ENCODE measurements around the gene CYB5RL.

The CYB5RL gene

DNA sequence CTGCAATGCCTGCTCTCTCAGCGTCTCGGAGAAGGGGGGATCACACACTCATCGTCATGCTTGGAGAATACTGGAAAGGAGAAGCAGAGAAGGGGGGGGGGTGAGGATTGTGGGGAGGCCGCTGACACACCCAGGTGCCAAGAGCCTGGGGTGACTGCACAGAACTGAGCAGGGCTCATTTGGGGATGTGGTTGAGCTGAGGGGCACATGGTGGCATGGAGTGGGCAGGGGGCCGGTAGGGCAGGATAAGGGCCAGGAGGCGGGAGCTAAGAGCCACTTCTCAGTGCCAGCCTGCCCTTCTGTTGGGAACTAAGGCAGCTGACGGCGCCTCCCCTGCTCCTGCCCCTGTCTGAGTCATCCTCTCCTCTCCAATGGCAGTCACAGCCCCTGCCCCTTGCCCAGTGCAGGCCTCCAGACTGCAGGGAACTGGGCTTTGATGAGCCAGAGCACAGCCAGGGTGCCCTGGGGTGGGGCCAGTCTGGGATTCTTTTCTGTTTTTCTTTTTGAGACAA is 27.3 kb upstream of the CYB5RL start:
- no peak overlapping the region for H3K4me2 ChIP-seq (ENCODE audit: low read length)
- TF ChIP-seq, protein P1, sequence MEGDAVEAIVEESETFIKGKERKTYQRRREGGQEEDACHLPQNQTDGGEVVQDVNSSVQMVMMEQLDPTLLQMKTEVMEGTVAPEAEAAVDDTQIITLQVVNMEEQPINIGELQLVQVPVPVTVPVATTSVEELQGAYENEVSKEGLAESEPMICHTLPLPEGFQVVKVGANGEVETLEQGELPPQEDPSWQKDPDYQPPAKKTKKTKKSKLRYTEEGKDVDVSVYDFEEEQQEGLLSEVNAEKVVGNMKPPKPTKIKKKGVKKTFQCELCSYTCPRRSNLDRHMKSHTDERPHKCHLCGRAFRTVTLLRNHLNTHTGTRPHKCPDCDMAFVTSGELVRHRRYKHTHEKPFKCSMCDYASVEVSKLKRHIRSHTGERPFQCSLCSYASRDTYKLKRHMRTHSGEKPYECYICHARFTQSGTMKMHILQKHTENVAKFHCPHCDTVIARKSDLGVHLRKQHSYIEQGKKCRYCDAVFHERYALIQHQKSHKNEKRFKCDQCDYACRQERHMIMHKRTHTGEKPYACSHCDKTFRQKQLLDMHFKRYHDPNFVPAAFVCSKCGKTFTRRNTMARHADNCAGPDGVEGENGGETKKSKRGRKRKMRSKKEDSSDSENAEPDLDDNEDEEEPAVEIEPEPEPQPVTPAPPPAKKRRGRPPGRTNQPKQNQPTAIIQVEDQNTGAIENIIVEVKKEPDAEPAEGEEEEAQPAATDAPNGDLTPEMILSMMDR (IDR thresholded peaks at IDR 0.05; ENCODE audit: low read depth, low read length): no peak
- TF ChIP-seq EZH2phosphoT487 (IDR thresholded peaks at IDR 0.05; ENCODE audit: low read depth): no peak
- no peaks in the 10 kb centered on the region for H4K20me1 ChIP-seq (ENCODE audit: insufficient read depth, low read length)

DNA sequence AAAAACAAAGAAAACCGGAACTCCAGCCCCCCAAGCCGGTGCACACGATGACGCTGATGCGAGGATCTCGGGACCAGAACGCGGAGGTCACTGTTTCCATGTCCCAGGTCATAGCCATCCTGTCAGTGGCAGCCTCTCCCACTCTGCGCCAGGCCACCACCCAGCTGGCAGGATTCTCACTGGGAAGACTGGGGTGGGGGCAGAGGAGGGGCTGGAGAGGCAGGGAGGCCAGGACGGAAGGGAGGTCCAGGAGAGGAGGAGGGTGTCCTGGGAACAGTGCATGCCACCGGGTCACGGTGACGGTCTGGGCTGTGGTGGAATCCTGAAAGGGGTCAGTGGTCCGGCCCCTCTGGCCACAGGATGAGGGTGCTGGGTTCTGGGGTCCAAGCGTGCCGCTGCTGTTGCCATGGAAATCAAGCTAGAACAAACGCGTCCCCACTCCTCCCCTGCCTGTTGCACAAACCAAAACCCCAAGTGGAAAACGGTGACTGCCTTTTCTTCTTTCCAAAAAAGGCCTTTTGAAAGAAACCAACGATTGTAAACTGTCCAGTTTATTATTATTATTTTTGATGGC is 26.2 kb upstream of the CYB5RL start:
- H4K20me1 ChIP-seq (ENCODE audit: insufficient read depth, low read length): no peaks in the 10 kb centered on the region
- H3K27me3 ChIP-seq (ENCODE audit: low read depth, low read length): no peaks in the 10 kb centered on the region

More for the DNA sequence above, 27.3 kb upstream of the CYB5RL start:
- Histone ChIP-seq H3K9me3 (ENCODE audit: insufficient read depth, low read length) (no peaks in the 10 kb centered on the region), H2AFZ (ENCODE audit: low read depth, low read length) (no peak overlapping the region), H3K4me3 (ENCODE audit: low read length) (no peak overlapping the region), H3K36me3 (replicated peaks; ENCODE audit: low read depth, low read length) (no peaks in the 10 kb centered on the region), H3K27me3 (ENCODE audit: low read depth, low read length) (no peaks in the 10 kb centered on the region), H3K4me1 (ENCODE audit: low read length) (no peaks in the 10 kb centered on the region), H3K27ac (ENCODE audit: low read length) (no peak overlapping the region), H3K9ac (ENCODE audit: low read length) (no peak overlapping the region), H3K79me2 (ENCODE audit: low read length) (no peaks in the 10 kb centered on the region)

DNA sequence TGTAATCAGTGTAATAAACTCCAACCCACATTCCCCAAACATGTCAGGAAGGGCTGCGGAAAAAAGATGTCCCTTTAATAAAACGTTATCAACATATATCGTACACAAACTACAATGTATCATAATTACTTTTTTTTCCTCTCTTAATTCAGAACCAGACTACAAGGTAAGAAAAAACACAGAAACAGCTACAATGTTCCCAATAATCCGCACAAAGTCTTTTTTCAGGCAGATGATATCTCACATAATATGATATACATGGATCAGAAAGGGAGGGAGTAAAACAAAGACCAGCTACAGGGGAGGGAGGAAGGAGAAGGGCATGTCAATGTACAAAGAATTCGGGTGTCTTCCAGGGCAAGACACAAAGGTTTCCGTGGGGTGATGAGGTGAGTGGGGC is 25.5 kb upstream of the CYB5RL start:
- no peaks in the 10 kb centered on the region for H3K79me2 ChIP-seq (ENCODE audit: low read length)
- H3K36me3 ChIP-seq (replicated peaks; ENCODE audit: low read depth, low read length): peaks cover 3% of the 10 kb centered on the region
- H3K9me3 ChIP-seq (ENCODE audit: insufficient read depth, low read length): no peaks in the 10 kb centered on the region
- H3K9ac ChIP-seq (ENCODE audit: low read length): no peak overlapping the region
- TF ChIP-seq, protein P1 (IDR thresholded peaks at IDR 0.05; ENCODE audit: low read depth, low read length): no peak
- no peak for TF ChIP-seq EZH2phosphoT487 (IDR thresholded peaks at IDR 0.05; ENCODE audit: low read depth)
- no peaks in the 10 kb centered on the region for H3K4me1 ChIP-seq (ENCODE audit: low read length)
- no peak overlapping the region for H2AFZ ChIP-seq (ENCODE audit: low read depth, low read length)
- H4K20me1 ChIP-seq (ENCODE audit: insufficient read depth, low read length): no peaks in the 10 kb centered on the region
- no peak overlapping the region for H3K27ac ChIP-seq (ENCODE audit: low read length)
- H3K4me2 ChIP-seq (ENCODE audit: low read length): no peak overlapping the region
- H3K27me3 ChIP-seq (ENCODE audit: low read depth, low read length): no peaks in the 10 kb centered on the region
- H3K4me3 ChIP-seq (ENCODE audit: low read length): no peak overlapping the region

More for the DNA sequence above, 26.2 kb upstream of the CYB5RL start:
- no peaks in the 10 kb centered on the region for H3K9me3 ChIP-seq (ENCODE audit: insufficient read depth, low read length)
- H3K4me2 ChIP-seq (ENCODE audit: low read length): no peak overlapping the region
- H3K4me3 ChIP-seq (ENCODE audit: low read length): no peak overlapping the region
- H3K79me2 ChIP-seq (ENCODE audit: low read length): no peaks in the 10 kb centered on the region
- no peak overlapping the region for H3K27ac ChIP-seq (ENCODE audit: low read length)
- H3K9ac ChIP-seq (ENCODE audit: low read length): no peak overlapping the region
- no peak overlapping the region for H2AFZ ChIP-seq (ENCODE audit: low read depth, low read length)
- H3K4me1 ChIP-seq (ENCODE audit: low read length): no peaks in the 10 kb centered on the region
- TF ChIP-seq, protein P1 (IDR thresholded peaks at IDR 0.05; ENCODE audit: low read depth, low read length): no peak
- TF ChIP-seq EZH2phosphoT487 (IDR thresholded peaks at IDR 0.05; ENCODE audit: low read depth): no peak
- H3K36me3 ChIP-seq (replicated peaks; ENCODE audit: low read depth, low read length): no peaks in the 10 kb centered on the region

DNA sequence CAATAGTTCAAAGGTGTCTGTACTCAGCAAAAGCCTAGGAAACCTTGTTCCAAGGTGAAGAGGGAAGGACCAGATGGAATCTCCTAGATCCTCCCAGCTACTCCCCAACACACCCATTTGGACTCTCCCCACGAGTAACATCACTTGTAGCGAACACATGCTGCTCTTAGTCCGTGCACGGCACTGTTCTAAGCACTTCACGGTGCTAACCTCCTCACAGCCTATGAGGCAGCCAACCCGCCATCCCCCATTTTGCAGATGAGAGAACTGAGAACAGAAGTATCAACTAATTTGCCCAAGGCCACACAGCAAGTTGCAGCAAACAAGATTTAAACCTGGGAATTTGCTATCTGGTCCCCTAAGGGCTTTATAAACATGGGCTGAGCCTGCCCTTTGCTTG is 24.4 kb upstream of the CYB5RL start:
- no peak overlapping the region for H3K9ac ChIP-seq (ENCODE audit: low read length)
- H3K27ac ChIP-seq (ENCODE audit: low read length): no peak overlapping the region
- H4K20me1 ChIP-seq (ENCODE audit: insufficient read depth, low read length): no peaks in the 10 kb centered on the region
- no peaks in the 10 kb centered on the region for H3K9me3 ChIP-seq (ENCODE audit: insufficient read depth, low read length)
- H2AFZ ChIP-seq (ENCODE audit: low read depth, low read length): no peak overlapping the region
- H3K36me3 ChIP-seq (replicated peaks; ENCODE audit: low read depth, low read length): peaks cover 3% of the 10 kb centered on the region
- no peak overlapping the region for H3K4me3 ChIP-seq (ENCODE audit: low read length)
- H3K27me3 ChIP-seq (ENCODE audit: low read depth, low read length): no peaks in the 10 kb centered on the region
- no peaks in the 10 kb centered on the region for H3K79me2 ChIP-seq (ENCODE audit: low read length)
- no peaks in the 10 kb centered on the region for H3K4me1 ChIP-seq (ENCODE audit: low read length)
- no peak for TF ChIP-seq EZH2phosphoT487 (IDR thresholded peaks at IDR 0.05; ENCODE audit: low read depth)
- H3K4me2 ChIP-seq (ENCODE audit: low read length): no peak overlapping the region

Data from OCI-LY3 (cell line).